ENCODE measurements around the gene SMAD3. TPM values are rescaled to one million over a fixed set of nuclear protein-coding genes. Genes with fewer than 3 reads are reported as not detected.
A peak's percentile ranks its signal among the peaks of the same experiment; 100 is the strongest.

The SMAD3 gene
- total RNA-seq, 3 donors from 2014 or later: 38.5 to 76.3 (median 44.9) TPM

- intact Hi-C loops (cut with DNase I, micrococcal nuclease): no loop called here
- Histone ChIP-seq H3K9me3 (no peaks in the 10 kb centered on the region), H3K4me1 (ENCODE audit: low read depth) (peaks cover 21% of the 10 kb centered on the region), H3K36me3 (ENCODE audit: low read depth) (no peaks in the 10 kb centered on the region), H3K4me3 (no peak overlapping the region)
- DNase-seq (no peak), ATAC-seq (no peak)
- TF ChIP-seq CTCF (IDR thresholded peaks at IDR 0.05): no peak
Measured at GRCh38 chr15:67096546-67097294, 31.3 kb downstream of the SMAD3 start.

- Histone ChIP-seq H3K36me3 (ENCODE audit: low read depth) (no peaks in the 10 kb centered on the region), H3K4me1 (ENCODE audit: low read depth) (peaks cover 16% of the 10 kb centered on the region), H3K4me3 (no peak overlapping the region), H3K9me3 (no peaks in the 10 kb centered on the region)
- DNase-seq (no peak), ATAC-seq (no peak)
- no peak for TF ChIP-seq CTCF (IDR thresholded peaks at IDR 0.05)
- intact Hi-C loops (cut with DNase I, micrococcal nuclease): no loop called here
Measured at GRCh38 chr15:67097424-67097823, 32.0 kb downstream of the SMAD3 start.

- intact Hi-C loops (cut with DNase I, micrococcal nuclease): no loop called here
- peaks cover 16% of the 10 kb centered on the region for H3K4me1 ChIP-seq (ENCODE audit: low read depth)
- no peaks in the 10 kb centered on the region for H3K36me3 ChIP-seq (ENCODE audit: low read depth)
- no peak for DNase-seq
- no peak overlapping the region for H3K4me3 ChIP-seq
- H3K9me3 ChIP-seq: no peaks in the 10 kb centered on the region
- ATAC-seq: peak; percentile 59
- no peak for TF ChIP-seq CTCF (IDR thresholded peaks at IDR 0.05)
Measured at GRCh38 chr15:67097930-67098740, 32.7 kb downstream of the SMAD3 start.

- peaks cover 16% of the 10 kb centered on the region for H3K4me1 ChIP-seq (ENCODE audit: low read depth)
- H3K4me3 ChIP-seq: no peak overlapping the region
- peak; percentile 36 for ATAC-seq
Measured at GRCh38 chr15:67098768-67099282, 33.4 kb downstream of the SMAD3 start.

More at GRCh38 chr15:67098768-67099282, 33.4 kb downstream of the SMAD3 start:
- Histone ChIP-seq H3K9me3 (no peaks in the 10 kb centered on the region), H3K36me3 (ENCODE audit: low read depth) (no peaks in the 10 kb centered on the region)
- TF ChIP-seq CTCF (IDR thresholded peaks at IDR 0.05): no peak
- intact Hi-C loops (cut with DNase I, micrococcal nuclease): no loop called here
- no peak for DNase-seq

All from mucosa of descending colon (tissue), 3 donors.